GM12891 (cell line): ENCODE data around the gene SDR39U1.

ENCODE experiments used
- POLR2A ChIP-seq: IDR thresholded peaks from 2 replicates; pipeline ENCODE4 v1.6.1; 2011; ENCODE audit warnings: low read depth, low read length, control low read depth
- POLR2AphosphoS5 ChIP-seq: IDR thresholded peaks from 2 replicates; pipeline ENCODE4 v1.6.1; 2011; ENCODE audit warnings: low read depth, low read length, control low read depth
- POU2F2 ChIP-seq: IDR thresholded peaks from 2 replicates; pipeline ENCODE4 v1.6.1; 2011; ENCODE audit warnings: low read depth, mild to moderate bottlenecking, control low read depth, low read length, moderate library complexity
- TAF1 ChIP-seq: IDR thresholded peaks from 2 replicates; pipeline ENCODE4 v1.6.1; 2011; ENCODE audit warnings: low read depth, low read length, control low read depth

DNA sequence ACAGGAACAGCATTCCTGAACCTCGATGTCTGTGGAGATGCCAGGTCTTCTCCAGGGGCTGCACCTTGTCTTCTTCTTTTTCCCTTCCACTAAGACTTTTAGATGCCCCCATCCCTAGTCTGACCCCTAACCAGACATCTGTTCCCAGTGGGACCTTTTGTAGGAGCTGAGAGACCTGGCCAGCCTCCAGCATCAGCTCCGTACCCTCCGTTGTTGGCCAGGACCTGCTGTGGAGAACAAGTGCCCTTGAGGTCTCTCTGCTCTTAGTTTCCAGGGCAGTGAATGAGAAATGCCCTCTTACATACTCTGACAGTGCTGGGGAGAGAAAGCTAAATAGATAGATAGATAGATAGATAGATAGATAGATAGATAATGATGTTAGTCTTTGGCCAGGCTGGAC is 16.8 kb upstream of the SDR39U1 start:
- TF ChIP-seq POLR2AphosphoS5 (no peak), POLR2A (no peak), TAF1 (no peak), POU2F2 (no peak)
